Naive thymus-derived CD4-positive, alpha-beta T cell (primary cell): ENCODE measurements around the gene PCMT1. TPM values are rescaled to one million over a fixed set of nuclear protein-coding genes. Genes with fewer than 3 reads are reported as not detected.

Experiments
- ATAC-seq: fragments of 150-1000 bp; cut with Tn5 transposase; 2 replicates; pipeline ENCODE4 v1.10.0; 2021; ENCODE audit warnings: mild to moderate bottlenecking, moderate library complexity
- CTCF ChIA-PET: fragments of 350-600 bp; sonication (Branson Sonifier 250); formaldehyde crosslinking; loops from one replicate; lab custom pipeline; 2021; ENCODE audit warnings: antibody characterized with exemption; lab: Charles Lee
- POLR2A ChIA-PET: fragments of 350-600 bp; sonication (Branson Sonifier 250); formaldehyde crosslinking; loops from one replicate; lab custom pipeline; 2021; ENCODE audit warnings: antibody characterized with exemption, inconsistent platforms; lab: Charles Lee
- DNase-seq, 9 donors: peaks; one replicate each; pipeline versions ENCODE4 v3.0.0 to v3.0.0-alpha.2; 2020 to 2022; ENCODE audit warnings: mixed read lengths in 1 of 9
- H3K27ac ChIP-seq: one replicate; pipeline ENCODE4 v1.7.0; 2013; ENCODE audit warnings: mild to moderate bottlenecking, low read depth, low read length, moderate library complexity
- H3K27me3 ChIP-seq, 2 donors: one replicate each; pipeline ENCODE4 v1.7.0; 2013; ENCODE audit warnings: low read length in 2 of 2, mild to moderate bottlenecking in 2 of 2, moderate library complexity in 2 of 2; ENCODE audit not compliant: control insufficient read depth in 2 of 2, insufficient read depth in 2 of 2
- H3K36me3 ChIP-seq, 3 experiments: 1 replicate in 2 of 3; 2 replicates in 1 of 3; pipeline ENCODE4 v1.7.0; 2013; ENCODE audit warnings: low read length in 3 of 3, mild to moderate bottlenecking in 3 of 3, moderate library complexity in 1 of 3; ENCODE audit not compliant: insufficient read depth in 3 of 3, control insufficient read depth in 2 of 3
- H3K4me1 ChIP-seq, 2 donors: one replicate each; pipeline ENCODE4 v1.7.0; 2013; ENCODE audit warnings: low read length in 2 of 2, mild to moderate bottlenecking in 2 of 2, moderate library complexity in 1 of 2; ENCODE audit not compliant: control insufficient read depth in 2 of 2, insufficient read depth in 2 of 2
- H3K4me3 ChIP-seq: 2 replicates; pipeline ENCODE4 v1.7.0; 2013; ENCODE audit warnings: mild to moderate bottlenecking, low read length
- H3K9me3 ChIP-seq, 3 experiments: 1 replicate in 2 of 3; 2 replicates in 1 of 3; pipeline ENCODE4 v1.7.0; 2013; ENCODE audit warnings: low read length in 3 of 3; ENCODE audit not compliant: control insufficient read depth in 2 of 3
- H3K27ac Mint-ChIP-seq, 9 donors: one replicate each; pipeline ENCODE4 v1.8.0; 2020 to 2022; ENCODE audit warnings: mixed read lengths in 9 of 9, mild to moderate bottlenecking in 8 of 9, moderate library complexity in 5 of 9, inconsistent platforms in 2 of 9
- H3K27me3 Mint-ChIP-seq, 5 donors: one replicate each; pipeline ENCODE4 v1.8.0; 2021 to 2022; ENCODE audit warnings: mixed read lengths in 5 of 5, mild to moderate bottlenecking in 1 of 5
- H3K36me3 Mint-ChIP-seq, 5 donors: one replicate each; pipeline ENCODE4 v1.8.0; 2020 to 2022; ENCODE audit warnings: mixed read lengths in 5 of 5, mild to moderate bottlenecking in 3 of 5, inconsistent platforms in 1 of 5
- H3K4me1 Mint-ChIP-seq, 7 donors: one replicate each; pipeline ENCODE4 v1.8.0; 2020 to 2022; ENCODE audit warnings: mixed read lengths in 7 of 7, mild to moderate bottlenecking in 3 of 7, inconsistent platforms in 1 of 7
- H3K4me3 Mint-ChIP-seq, 10 donors: one replicate each; pipeline ENCODE4 v1.8.0; 2020 to 2022; ENCODE audit warnings: mild to moderate bottlenecking in 10 of 10, mixed read lengths in 10 of 10, moderate library complexity in 6 of 10, inconsistent platforms in 2 of 10
- H3K9me3 Mint-ChIP-seq, 11 donors: one replicate each; pipeline ENCODE4 v1.8.0; 2020 to 2022; ENCODE audit warnings: mixed read lengths in 11 of 11, mild to moderate bottlenecking in 4 of 11, inconsistent platforms in 1 of 11, moderate library complexity in 1 of 11
- intact Hi-C, 2 donors: fragments of 100-400 bp; cut with micrococcal nuclease; formaldehyde crosslinking; loops; one replicate each; pipeline ENCODE4 v1.15.1; 2023
- polyA plus RNA-seq, 2 donors: library from polyadenylated mRNA; unstranded; fragments of 300-500 nt; fragmentation: Illumina TruSeq; gene quantifications; one replicate each; pipeline ENCODE4 v1.2.3, GENCODE V29; 2021
- total RNA-seq, 6 experiments: library from RNA in 5 of 6; stranded (reverse) in 5 of 6; gene quantifications; 1 replicate in 5 of 6; 2 replicates in 1 of 6; pipeline ENCODE4 v1.2.3 and lab custom pipeline; 2021 to 2026

The PCMT1 gene
- total RNA-seq (10 to 100 TPM; 26.6 to 84.9 (median 47.1) TPM), polyA plus RNA-seq (100 to 1,000 TPM; 132 to 135 TPM), total RNA-seq (lab: John Stamatoyannopoulos, UW) (17.1 reads per million, percentile 47 among the genes with 10 or more reads in this experiment)

- H3K4me3 ChIP-seq: peak within 1 kb of the TSS; percentile 94
- H3K36me3 ChIP-seq: peaks cover 0 to 4% (median 0%) of the 10 kb centered on the region in 3 experiments
- Mint-ChIP-seq H3K4me3 (peak within 1 kb of the TSS; percentile 74 to 93 (median 86)), H3K36me3 (peaks cover 0 to 7% (median 0%) of the 10 kb centered on the region in 5 donors), H3K9me3 (peaks cover 0 to 4% (median 0%) of the 10 kb centered on the region in 11 donors), H3K4me1 (peaks cover 20 to 52% (median 43%) of the 10 kb centered on the region in 7 donors), H3K27me3 (no peaks in the 10 kb centered on the region), H3K27ac (peak within 1 kb of the TSS; percentile 55 to 90 (median 81))
- ATAC-seq (peak; percentile 94), DNase-seq (peak; percentile 84 to 98 (median 92))
- peaks cover 22 to 26% of the 10 kb centered on the region in 2 donors for H3K4me1 ChIP-seq
- no peaks in the 10 kb centered on the region for H3K27me3 ChIP-seq
- H3K9me3 ChIP-seq: no peaks in the 10 kb centered on the region
- POLR2A ChIA-PET: interaction anchor here (0.6 to 7.5 kb wide), 5 partner anchors 15 to 266 kb away, joined by 3 to 67 read pairs (median 3); partner anchors contain the start of genes LATS1 and PPIL4
- CTCF ChIA-PET: no interaction called here
- H3K27ac ChIP-seq: peak within 1 kb of the TSS; percentile 88
- intact Hi-C loops: loop anchor here (1.0 to 5.0 kb wide), 7 partner anchors 183 to 1703 kb away; partner anchors contain the start of genes GINM1 (in 1 of the 2), MTHFD1L (in 1 of the 2), PPIL4 (in 1 of the 2) and RMND1 (in 1 of the 2)
These were observed at the start of gene PCMT1 for GRCh38 chr6:149749594-149750135. PCMT1 (plus strand) TSS chr6:149749741; CDS start chr6:149749902, 161 bp downstream.

DNA sequence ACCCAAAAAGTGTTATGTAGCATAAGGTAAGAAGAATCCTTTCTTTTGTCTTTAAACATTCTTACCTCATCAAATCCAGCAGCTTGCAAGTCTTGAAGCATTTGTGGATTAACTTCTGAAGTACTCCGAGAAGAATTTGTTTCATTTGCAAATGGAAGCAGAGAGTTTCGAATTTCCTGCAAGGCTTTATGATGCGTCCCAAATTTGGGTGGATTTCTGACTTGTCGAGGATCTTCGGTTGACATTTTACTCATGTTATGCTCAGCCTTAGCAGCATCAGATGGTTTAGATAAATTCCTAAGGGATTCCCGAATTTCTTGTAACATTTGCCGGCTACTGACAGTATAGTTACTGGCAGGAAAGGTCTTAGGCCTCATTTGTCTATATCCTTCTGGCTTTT, 47.8 kb upstream of the PCMT1 start:
- peak overlapping the region in 1 of 10 donors; percentile 27 for H3K4me3 Mint-ChIP-seq
- H3K4me3 ChIP-seq: no peak overlapping the region
- H3K27me3 Mint-ChIP-seq: no peaks in the 10 kb centered on the region
- H3K27me3 ChIP-seq: no peaks in the 10 kb centered on the region
- peaks cover 0 to 14% (median 3%) of the 10 kb centered on the region in 3 experiments for H3K36me3 ChIP-seq
- DNase-seq (no peak), ATAC-seq (no peak)
- H3K36me3 Mint-ChIP-seq: peaks cover 0 to 7% (median 5%) of the 10 kb centered on the region in 5 donors
- intact Hi-C loops: no loop called here
- no peaks in the 10 kb centered on the region for H3K9me3 ChIP-seq
- peaks cover 0 to 2% of the 10 kb centered on the region in 2 donors for H3K4me1 ChIP-seq
- ChIA-PET POLR2A (no interaction called here), CTCF (no interaction called here)
- H3K9me3 Mint-ChIP-seq: no peaks in the 10 kb centered on the region
- H3K27ac ChIP-seq: no peak overlapping the region
- H3K4me1 Mint-ChIP-seq: peaks cover 15 to 70% (median 52%) of the 10 kb centered on the region in 7 donors
- no peak overlapping the region for H3K27ac Mint-ChIP-seq

GRCh38 chr6:149711711-149712110, 37.8 kb upstream of the PCMT1 start:
- no peak overlapping the region for H3K27ac ChIP-seq
- H3K4me1 Mint-ChIP-seq: peaks cover 39 to 87% (median 70%) of the 10 kb centered on the region in 7 donors
- DNase-seq: no peak
- H3K9me3 Mint-ChIP-seq: no peaks in the 10 kb centered on the region
- ChIA-PET POLR2A (no interaction called here), CTCF (no interaction called here)
- peak overlapping the region in 3 of 10 donors; percentile 35 to 46 (median 43) for H3K4me3 Mint-ChIP-seq
- ATAC-seq: no peak
- H3K27me3 ChIP-seq: no peaks in the 10 kb centered on the region
- no peaks in the 10 kb centered on the region for H3K9me3 ChIP-seq
- H3K27ac Mint-ChIP-seq: peak overlapping the region in 5 of 9 donors; percentile 11 to 82 (median 20)
- H3K27me3 Mint-ChIP-seq: no peaks in the 10 kb centered on the region
- peaks cover 24 to 42% of the 10 kb centered on the region in 2 donors for H3K4me1 ChIP-seq
- intact Hi-C loops: loop anchor here in 1 of 2 donors (10.0 kb wide), 2 partner anchors 293 to 687 kb away; no protein-coding TSS in a partner anchor
- H3K36me3 Mint-ChIP-seq: peaks cover 0 to 7% (median 0%) of the 10 kb centered on the region in 5 donors
- no peak overlapping the region for H3K4me3 ChIP-seq
- no peaks in the 10 kb centered on the region for H3K36me3 ChIP-seq

GRCh38 chr6:149714442-149714841, 35.1 kb upstream of the PCMT1 start:
- Mint-ChIP-seq H3K36me3 (peaks cover 0 to 13% (median 0%) of the 10 kb centered on the region in 5 donors), H3K4me1 (peaks cover 36 to 77% (median 64%) of the 10 kb centered on the region in 7 donors), H3K27ac (peak overlapping the region in 3 of 9 donors; percentile 36 to 48 (median 41)), H3K4me3 (peak overlapping the region in 5 of 10 donors; percentile 6 to 33 (median 25)), H3K27me3 (no peaks in the 10 kb centered on the region), H3K9me3 (peaks cover 0 to 3% (median 0%) of the 10 kb centered on the region in 11 donors)
- ATAC-seq (no peak), DNase-seq (no peak)
- H3K27me3 ChIP-seq: no peaks in the 10 kb centered on the region
- no peaks in the 10 kb centered on the region for H3K9me3 ChIP-seq
- H3K4me1 ChIP-seq: peaks cover 19 to 29% of the 10 kb centered on the region in 2 donors
- H3K4me3 ChIP-seq: no peak overlapping the region
- ChIA-PET POLR2A (interaction anchor here (0.9 kb wide), 1 partner anchor 149 kb away, joined by 5 read pairs; the partner anchor contains the start of gene GINM1), CTCF (no interaction called here)
- no peak overlapping the region for H3K27ac ChIP-seq
- peaks cover 0 to 10% (median 0%) of the 10 kb centered on the region in 3 experiments for H3K36me3 ChIP-seq
- intact Hi-C loops: loop anchor here in 1 of 2 donors (10.0 kb wide), 2 partner anchors 290 to 690 kb away; no protein-coding TSS in a partner anchor

- peak overlapping the region; percentile 89 to 99 (median 94) for H3K4me3 Mint-ChIP-seq
- Histone ChIP-seq H3K36me3 (peaks cover 0 to 10% (median 0%) of the 10 kb centered on the region in 3 experiments), H3K27me3 (no peaks in the 10 kb centered on the region), H3K4me3 (peak overlapping the region; percentile 72), H3K4me1 (peaks cover 11 to 19% of the 10 kb centered on the region in 2 donors), H3K27ac (peak overlapping the region; percentile 97), H3K9me3 (no peaks in the 10 kb centered on the region)
- intact Hi-C loops: loop anchor here in 1 of 2 donors (10.0 kb wide), 2 partner anchors 288 to 692 kb away; no protein-coding TSS in a partner anchor
- H3K9me3 Mint-ChIP-seq: peaks cover 0 to 3% (median 0%) of the 10 kb centered on the region in 11 donors
- CTCF ChIA-PET: interaction anchor here (2.1 kb wide), 1 partner anchor 170 kb away, joined by 12 read pairs; the partner anchor contains the start of gene PPIL4
- no peak for ATAC-seq
- no peaks in the 10 kb centered on the region for H3K27me3 Mint-ChIP-seq
- POLR2A ChIA-PET: interaction anchor here (0.6 to 4.6 kb wide), 7 partner anchors 21 to 171 kb away, joined by 3 to 67 read pairs (median 5); partner anchors contain the start of genes LRP11, NUP43, PCMT1 and PPIL4
- peak overlapping the region; percentile 72 to 99 (median 94) for H3K27ac Mint-ChIP-seq
- H3K4me1 Mint-ChIP-seq: peaks cover 25 to 58% (median 51%) of the 10 kb centered on the region in 7 donors
- peak in 1 of 9 donors; percentile 7 for DNase-seq
- H3K36me3 Mint-ChIP-seq: peaks cover 0 to 15% (median 0%) of the 10 kb centered on the region in 5 donors
These were observed 33.2 kb upstream of the PCMT1 start for GRCh38 chr6:149716181-149716963.
